Pulmonary artery endothelial cell (primary cell): ENCODE results near the gene ADCK1. TPM values are rescaled to one million over a fixed set of nuclear protein-coding genes. Genes with fewer than 3 reads are reported as not detected.
"Not testable (repeated sequence)": the region's sequence is repeated elsewhere in the genome, so short reads cannot be mapped to it uniquely, and the experiment has no call there.

Source experiments
- DNase-seq: peaks from one replicate; pipeline ENCODE4 v3.0.0-alpha.2; 2011; ENCODE audit warnings: low read depth, low spot score
- total RNA-seq: library from RNA; depleted of rRNA; stranded (reverse); fragments of >200 nt; gene quantifications from 2 replicates; pipeline ENCODE4 v1.2.3, GENCODE V29; 2014

ADCK1 gene
- total RNA-seq, 1 donor from 2014 or later: 2.9 TPM

- no peak for DNase-seq
Measured at GRCh38 chr14:77897374-77897773, 97.5 kb downstream of the ADCK1 start.

DNA sequence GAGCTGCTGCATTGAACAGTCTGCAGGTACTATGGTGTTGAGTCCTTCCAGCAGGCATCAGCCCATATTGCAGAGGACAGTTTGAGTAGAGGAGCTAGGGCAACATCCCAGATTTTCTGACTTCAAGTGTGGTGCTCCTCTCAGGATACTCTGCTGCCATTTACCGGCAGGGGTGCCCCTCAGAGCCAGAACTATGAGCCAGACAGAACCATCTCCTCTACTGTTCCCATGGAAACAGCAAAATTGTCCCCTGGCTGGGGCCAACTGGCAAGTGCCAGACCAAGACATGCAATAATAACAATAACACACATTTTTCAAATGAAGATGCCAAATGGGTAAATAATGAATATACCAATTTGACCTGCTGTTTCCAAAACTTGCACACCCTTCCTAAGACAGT is 102.9 kb downstream of the ADCK1 start:
- no peak for DNase-seq

GRCh38 chr14:77903221-77903620 is 103.3 kb downstream of the ADCK1 start:
- DNase-seq: no peak

DNA sequence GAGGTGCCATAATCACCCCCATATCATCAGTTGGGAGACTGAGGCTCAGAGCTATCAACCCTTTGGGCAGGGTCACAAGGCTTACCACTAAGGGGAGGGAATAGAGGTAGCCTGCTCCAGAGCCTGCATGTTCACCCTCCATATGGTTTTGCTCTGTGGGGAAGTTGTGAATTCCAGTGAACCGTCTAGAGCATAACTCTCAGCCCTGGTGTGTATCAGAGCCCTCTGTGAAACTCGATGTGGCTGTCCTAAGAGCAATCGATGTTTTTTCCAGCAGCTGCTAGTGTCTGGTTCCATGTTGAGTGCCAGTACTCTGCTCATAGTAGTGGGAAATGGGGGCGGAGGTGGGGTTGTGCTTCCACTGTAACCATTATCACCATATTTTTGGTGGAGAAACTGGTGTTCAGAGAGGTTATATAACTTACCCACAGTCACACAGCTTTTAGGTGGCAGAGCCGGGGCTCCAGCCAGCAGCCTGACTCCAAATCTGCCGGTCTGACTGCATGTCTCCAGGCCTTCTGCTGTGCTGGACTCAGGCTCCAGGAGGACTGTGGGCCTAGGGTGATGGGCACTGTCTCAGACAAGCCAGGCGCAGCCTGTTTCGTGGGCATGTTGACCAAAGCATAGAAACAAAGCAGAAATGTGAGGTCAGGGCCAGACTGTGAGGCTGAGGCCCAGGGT is 104.2 kb downstream of the ADCK1 start:
- no peak for DNase-seq

DNA sequence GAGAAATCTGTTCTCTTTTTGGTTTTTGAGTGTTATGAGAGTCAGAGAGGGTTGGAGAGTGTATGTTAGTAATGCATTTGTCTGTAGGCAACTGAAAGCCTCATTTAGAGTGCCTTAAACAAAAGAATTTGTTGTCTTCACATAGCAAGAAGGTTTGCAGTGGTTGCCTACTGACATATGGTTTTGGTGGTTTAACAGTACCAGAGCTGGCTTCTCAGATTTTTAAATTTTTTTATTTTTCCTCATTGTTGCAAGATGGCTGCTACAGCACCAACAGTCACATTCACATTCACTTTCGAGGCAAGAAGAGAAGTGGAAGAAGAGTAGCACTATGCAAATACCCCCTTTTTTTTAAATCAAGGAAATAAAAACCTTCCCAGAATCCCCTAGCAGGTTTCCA is 106.5 kb downstream of the ADCK1 start:
- no peak for DNase-seq

DNA sequence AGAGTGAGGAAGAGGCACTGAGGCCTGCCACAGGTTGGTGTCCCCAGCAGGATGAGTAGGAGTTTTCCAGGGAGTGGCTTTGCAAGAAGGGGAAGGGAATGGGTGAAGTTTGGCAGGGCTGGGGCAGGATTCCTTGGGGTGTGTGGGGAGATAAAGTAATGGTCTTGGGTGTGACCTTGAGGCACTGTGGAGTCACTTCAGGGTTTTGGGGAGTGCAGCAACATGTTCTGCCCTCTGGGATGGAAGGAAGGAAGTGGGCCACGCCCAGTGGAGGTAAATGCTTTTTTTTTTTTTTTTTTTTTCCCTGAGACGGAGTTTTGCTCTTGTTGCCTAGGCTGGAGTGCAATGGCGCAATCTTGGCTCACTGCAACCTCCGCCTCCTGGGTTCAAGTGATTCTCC is 108.9 kb downstream of the ADCK1 start:
- no peak for DNase-seq

- no peak for DNase-seq
Measured at GRCh38 chr14:77909911-77910310, 110.0 kb downstream of the ADCK1 start.

DNA sequence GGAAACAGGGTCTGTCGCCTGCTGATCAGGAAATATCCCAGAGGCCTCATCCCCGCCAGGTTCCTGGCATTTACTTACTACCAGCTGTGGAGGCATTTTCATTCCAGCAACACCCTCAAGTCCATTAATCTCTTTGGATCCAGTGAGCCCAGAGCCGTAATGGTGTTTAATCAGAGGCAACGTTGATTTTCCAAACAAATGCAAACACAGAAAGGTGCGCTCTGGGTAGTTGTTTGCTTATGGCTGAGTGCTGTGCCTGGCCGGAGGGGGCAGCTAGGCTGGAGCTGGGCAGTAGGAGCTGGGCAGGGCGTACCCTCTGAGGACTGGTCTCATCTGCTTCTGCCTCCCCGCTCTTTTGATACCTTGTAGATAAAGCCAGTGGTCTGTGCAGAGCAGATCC is 110.6 kb downstream of the ADCK1 start:
- DNase-seq: no peak

GRCh38 chr14:77911356-77911755 is 111.4 kb downstream of the ADCK1 start:
- DNase-seq: no peak

DNA sequence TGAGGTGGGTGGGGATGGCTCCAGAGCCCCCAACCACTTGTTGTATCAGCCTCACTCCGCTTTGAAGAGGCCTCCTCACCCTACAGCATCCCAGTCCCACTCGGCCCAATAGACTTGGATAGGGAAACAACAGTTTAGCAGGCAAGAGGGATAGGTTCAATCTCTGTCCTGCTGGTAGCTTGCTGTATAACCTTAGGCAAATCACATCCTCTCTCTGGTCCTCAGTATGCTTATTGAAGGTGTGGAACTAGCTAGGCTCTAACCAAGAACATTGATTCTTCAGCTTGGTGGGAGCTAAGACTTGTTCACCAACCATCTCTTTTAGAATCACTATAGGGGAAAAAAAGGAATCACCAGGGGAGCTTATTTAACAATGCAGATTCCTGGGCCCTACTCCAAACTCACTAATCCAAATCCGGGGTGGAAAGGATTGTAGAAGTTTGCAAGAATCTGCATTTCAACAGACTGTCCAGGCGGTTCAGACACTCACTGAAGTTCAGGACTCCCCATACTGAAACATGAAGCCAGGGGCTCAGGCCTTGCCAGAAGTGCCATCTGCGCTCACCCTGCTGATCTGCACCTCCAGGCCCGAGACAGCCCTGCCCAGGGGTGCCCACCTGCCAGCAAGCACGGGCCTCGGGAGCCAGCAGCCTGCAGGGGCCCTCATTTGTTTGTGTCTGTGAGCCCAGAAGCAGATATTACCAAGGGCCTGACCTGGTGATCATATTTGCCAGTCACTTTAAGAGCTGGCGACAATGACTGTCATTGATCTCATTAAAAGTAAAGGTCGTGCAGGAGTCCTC is 113.0 kb downstream of the ADCK1 start:
- no peak for DNase-seq

GRCh38 chr14:77914073-77914721 is 114.3 kb downstream of the ADCK1 start:
- DNase-seq: no peak

DNA sequence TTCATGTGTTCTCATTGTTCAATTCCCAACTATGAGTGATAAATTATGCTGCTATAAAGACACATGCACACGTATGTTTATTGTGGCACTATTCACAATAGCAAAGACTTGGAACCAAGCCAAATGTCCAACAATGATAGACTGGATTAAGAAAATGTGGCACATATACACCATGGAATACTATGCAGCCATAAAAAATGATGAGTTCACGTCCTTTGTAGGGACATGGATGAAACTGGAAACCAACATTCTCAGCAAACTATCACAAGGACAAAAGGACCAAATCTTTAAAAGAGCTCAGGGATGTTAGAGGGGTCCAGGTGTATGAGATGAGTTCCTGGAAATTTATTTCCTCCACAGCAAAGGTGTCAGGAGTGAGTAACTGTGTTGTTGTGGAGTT is 115.5 kb downstream of the ADCK1 start:
- not testable (repeated sequence) for DNase-seq

GRCh38 chr14:77917491-77918201 is 117.7 kb downstream of the ADCK1 start:
- no peak for DNase-seq

GRCh38 chr14:77918448-77918847 is 118.5 kb downstream of the ADCK1 start:
- DNase-seq: no peak

GRCh38 chr14:77920312-77920711 is 120.4 kb downstream of the ADCK1 start:
- no peak for DNase-seq

- no peak for DNase-seq
Measured at GRCh38 chr14:77921818-77922217, 121.9 kb downstream of the ADCK1 start.

GRCh38 chr14:77923131-77923936 is 123.4 kb downstream of the ADCK1 start:
- DNase-seq: no peak

DNA sequence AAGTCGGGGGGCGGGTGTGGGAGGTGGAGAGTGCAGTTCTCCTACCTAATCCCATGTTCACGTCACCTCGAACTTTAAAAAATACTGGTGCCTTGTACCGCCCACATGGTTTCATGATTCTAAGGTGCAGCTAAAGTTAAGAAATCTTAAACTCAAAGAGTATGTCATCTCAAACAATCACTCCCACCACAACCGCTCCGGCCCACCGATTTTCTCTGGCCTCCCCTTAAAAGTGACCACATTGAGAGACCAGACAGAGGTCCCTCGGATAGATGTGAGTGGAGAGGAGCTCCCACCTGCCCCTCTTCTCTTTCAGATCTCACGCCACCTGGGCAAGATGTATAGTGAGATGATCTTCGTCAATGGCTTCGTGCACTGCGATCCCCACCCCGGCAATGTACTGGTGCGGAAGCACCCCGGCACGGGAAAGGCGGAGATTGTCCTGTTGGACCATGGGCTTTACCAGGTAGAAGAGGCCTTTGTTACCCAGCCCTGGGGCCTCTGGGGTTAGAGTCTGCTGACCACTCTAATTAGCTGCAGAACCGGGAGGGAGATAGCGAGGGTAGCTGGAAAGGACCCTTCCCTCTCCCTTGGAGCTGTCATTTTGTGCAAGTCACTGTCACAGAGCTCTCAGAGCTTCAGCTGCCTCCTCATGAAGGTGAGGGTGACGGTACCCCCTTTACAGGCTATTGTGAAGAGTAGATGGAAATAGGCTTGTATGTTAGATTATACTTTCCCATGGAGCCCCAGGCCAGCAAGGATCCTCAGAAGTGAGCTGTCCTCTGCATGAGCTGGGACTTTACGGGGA is 124.4 kb downstream of the ADCK1 start:
- DNase-seq: no peak

DNA sequence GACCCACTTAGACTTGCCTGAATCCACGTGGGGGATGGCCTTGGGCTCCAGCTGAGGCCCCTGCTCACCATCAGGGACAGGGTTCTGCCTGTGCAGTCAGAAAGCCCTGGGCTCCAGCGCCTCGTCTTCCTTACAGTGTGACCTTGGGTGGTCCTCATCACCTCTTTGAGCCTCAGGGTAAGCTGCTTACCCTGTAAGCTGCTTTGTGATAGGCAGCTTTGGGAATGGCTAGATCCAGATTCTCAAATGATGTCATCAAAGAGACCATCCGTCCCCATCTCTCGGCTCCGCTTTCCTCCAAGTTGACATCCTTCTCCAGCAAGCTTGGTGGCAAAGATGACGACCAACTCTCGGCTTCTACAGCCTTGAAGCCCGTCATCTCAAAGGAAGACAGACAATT is 127.0 kb downstream of the ADCK1 start:
- DNase-seq: no peak

- no peak for DNase-seq
Measured at GRCh38 chr14:77931441-77931840, 131.5 kb downstream of the ADCK1 start.
